ENCODE measurements around the gene VPS16. TPM values are rescaled to one million over a fixed set of nuclear protein-coding genes. Genes with fewer than 3 reads are reported as not detected.

Gene VPS16
- polyA plus RNA-seq, 2 of the 4 experiments (the other 2 are of a cell fraction), result 33.0 to 37.5 TPM

DNA sequence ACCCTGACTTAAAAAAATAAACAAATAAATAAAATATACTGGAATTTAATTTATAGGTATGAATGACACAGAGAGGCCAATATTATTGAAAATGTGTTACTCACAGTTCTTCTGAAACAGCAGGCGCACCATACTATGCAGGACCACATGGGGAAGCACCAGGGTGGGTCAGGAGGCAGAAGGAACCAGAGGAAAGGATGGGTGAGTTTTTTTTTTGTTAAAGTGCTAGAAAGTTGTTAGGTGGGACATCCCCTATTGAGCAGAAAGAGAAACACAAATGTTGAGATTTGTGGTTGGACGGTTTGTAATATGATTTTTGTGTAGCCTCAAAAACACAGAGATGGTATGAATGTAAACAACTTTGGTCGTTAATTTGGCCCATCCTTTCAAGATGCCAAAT, 58.7 kb downstream of the VPS16 start (continued):
- TF ChIP-seq, protein P1, sequence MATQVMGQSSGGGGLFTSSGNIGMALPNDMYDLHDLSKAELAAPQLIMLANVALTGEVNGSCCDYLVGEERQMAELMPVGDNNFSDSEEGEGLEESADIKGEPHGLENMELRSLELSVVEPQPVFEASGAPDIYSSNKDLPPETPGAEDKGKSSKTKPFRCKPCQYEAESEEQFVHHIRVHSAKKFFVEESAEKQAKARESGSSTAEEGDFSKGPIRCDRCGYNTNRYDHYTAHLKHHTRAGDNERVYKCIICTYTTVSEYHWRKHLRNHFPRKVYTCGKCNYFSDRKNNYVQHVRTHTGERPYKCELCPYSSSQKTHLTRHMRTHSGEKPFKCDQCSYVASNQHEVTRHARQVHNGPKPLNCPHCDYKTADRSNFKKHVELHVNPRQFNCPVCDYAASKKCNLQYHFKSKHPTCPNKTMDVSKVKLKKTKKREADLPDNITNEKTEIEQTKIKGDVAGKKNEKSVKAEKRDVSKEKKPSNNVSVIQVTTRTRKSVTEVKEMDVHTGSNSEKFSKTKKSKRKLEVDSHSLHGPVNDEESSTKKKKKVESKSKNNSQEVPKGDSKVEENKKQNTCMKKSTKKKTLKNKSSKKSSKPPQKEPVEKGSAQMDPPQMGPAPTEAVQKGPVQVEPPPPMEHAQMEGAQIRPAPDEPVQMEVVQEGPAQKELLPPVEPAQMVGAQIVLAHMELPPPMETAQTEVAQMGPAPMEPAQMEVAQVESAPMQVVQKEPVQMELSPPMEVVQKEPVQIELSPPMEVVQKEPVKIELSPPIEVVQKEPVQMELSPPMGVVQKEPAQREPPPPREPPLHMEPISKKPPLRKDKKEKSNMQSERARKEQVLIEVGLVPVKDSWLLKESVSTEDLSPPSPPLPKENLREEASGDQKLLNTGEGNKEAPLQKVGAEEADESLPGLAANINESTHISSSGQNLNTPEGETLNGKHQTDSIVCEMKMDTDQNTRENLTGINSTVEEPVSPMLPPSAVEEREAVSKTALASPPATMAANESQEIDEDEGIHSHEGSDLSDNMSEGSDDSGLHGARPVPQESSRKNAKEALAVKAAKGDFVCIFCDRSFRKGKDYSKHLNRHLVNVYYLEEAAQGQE (IDR thresholded peaks at IDR 0.05), result no peak
- TF ChIP-seq JUNB (IDR thresholded peaks at IDR 0.05), result no peak
- TF ChIP-seq PHF8 (IDR thresholded peaks at IDR 0.05; ENCODE audit: borderline replicate concordance, low read depth), result no peak
- no peak for TF ChIP-seq MAFK (IDR thresholded peaks at IDR 0.05; ENCODE audit: partially characterized antibody)
- TF ChIP-seq, protein P2, sequence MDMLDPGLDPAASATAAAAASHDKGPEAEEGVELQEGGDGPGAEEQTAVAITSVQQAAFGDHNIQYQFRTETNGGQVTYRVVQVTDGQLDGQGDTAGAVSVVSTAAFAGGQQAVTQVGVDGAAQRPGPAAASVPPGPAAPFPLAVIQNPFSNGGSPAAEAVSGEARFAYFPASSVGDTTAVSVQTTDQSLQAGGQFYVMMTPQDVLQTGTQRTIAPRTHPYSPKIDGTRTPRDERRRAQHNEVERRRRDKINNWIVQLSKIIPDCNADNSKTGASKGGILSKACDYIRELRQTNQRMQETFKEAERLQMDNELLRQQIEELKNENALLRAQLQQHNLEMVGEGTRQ (IDR thresholded peaks at IDR 0.05), result no peak
- TF ChIP-seq RARB (CRISPR knock-in tag; IDR thresholded peaks at IDR 0.05), result no peak

DNA sequence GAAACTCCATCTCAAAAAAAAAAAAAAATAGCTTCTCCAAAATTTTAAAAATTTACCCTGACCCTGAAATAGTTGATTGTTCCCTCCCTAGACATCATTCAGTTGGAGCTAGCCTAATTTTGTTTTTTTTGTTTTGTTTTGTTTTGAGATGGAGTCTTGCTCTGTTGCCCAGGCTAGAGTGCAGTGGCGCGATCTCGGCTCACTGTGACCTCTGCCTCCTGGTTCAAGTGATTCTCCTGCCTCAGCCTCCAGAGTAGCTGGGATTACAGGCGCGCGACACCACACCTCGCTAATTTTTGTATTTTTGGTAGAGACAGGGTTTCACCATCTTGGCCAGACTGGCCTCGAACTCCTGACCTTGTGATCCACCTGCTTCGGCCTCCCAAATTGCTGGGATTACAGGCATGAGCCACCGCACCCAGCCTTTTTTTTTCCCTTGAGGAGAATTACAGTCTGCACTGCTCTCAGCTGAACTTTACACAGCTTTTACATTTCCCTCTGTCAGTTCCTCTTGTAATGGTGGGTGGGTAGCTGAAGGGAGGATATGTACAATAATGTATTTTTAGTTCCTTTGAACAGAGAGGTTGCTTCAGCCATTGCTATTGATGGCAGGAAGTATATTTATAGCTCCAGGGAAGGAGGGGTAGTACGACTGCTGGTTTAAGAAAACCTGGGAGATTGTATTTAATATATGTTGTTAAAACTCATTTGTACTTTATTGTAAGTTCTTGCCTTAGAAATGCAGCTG, 60.5 kb downstream of the VPS16 start:
- TF ChIP-seq ZNF302 (CRISPR knock-in tag; IDR thresholded peaks at IDR 0.05) (no peak), GATA3 (IDR thresholded peaks at IDR 0.05; ENCODE audit: borderline replicate concordance) (no peak), CEBPB (IDR thresholded peaks at IDR 0.05) (no peak), ESRRA (IDR thresholded peaks at IDR 0.05; ENCODE audit: borderline replicate concordance, low read length) (no peak), HOXA7 (CRISPR knock-in tag; IDR thresholded peaks at IDR 0.05) (no peak), JUNB (IDR thresholded peaks at IDR 0.05) (no peak), MYC (IDR thresholded peaks at IDR 0.05; ENCODE audit: borderline replicate concordance, low read length) (no peak), PHF8 (IDR thresholded peaks at IDR 0.05; ENCODE audit: borderline replicate concordance, low read depth) (no peak), SREBF2 (IDR thresholded peaks at IDR 0.05) (no peak), RCOR1 (IDR thresholded peaks at IDR 0.05; ENCODE audit: low read depth, low read length) (no peak), HEYL (CRISPR knock-in tag; IDR thresholded peaks at IDR 0.05) (no peak), ZC3H11A (IDR thresholded peaks at IDR 0.05) (no peak), ZSCAN20 (CRISPR knock-in tag; IDR thresholded peaks at IDR 0.05) (no peak), CHD2 (IDR thresholded peaks at IDR 0.05; ENCODE audit: low read length, partially characterized antibody) (no peak), KDM5A (IDR thresholded peaks at IDR 0.05) (no peak), TFCP2L1 (CRISPR knock-in tag; IDR thresholded peaks at IDR 0.05) (no peak), CBX8 (IDR thresholded peaks at IDR 0.05) (no peak)
- TF ChIP-seq, protein P3, sequence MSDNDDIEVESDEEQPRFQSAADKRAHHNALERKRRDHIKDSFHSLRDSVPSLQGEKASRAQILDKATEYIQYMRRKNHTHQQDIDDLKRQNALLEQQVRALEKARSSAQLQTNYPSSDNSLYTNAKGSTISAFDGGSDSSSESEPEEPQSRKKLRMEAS (IDR thresholded peaks at IDR 0.05), result no peak
- TF ChIP-seq, protein P4, sequence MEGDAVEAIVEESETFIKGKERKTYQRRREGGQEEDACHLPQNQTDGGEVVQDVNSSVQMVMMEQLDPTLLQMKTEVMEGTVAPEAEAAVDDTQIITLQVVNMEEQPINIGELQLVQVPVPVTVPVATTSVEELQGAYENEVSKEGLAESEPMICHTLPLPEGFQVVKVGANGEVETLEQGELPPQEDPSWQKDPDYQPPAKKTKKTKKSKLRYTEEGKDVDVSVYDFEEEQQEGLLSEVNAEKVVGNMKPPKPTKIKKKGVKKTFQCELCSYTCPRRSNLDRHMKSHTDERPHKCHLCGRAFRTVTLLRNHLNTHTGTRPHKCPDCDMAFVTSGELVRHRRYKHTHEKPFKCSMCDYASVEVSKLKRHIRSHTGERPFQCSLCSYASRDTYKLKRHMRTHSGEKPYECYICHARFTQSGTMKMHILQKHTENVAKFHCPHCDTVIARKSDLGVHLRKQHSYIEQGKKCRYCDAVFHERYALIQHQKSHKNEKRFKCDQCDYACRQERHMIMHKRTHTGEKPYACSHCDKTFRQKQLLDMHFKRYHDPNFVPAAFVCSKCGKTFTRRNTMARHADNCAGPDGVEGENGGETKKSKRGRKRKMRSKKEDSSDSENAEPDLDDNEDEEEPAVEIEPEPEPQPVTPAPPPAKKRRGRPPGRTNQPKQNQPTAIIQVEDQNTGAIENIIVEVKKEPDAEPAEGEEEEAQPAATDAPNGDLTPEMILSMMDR (IDR thresholded peaks at IDR 0.05), result no peak
- TF ChIP-seq, protein P2 (IDR thresholded peaks at IDR 0.05), result no peak
- POLR2A ChIA-PET, result no interaction called here
- DNase-seq (ENCODE audit: low read depth in 1 of 2, low spot score in 1 of 2) (no peak), FAIRE-seq (no peak), ATAC-seq (no peak)
- Histone ChIP-seq H3K4me3 (no peak overlapping the region), H3K9me3 (no peaks in the 10 kb centered on the region; the same call in 2 of the 3 replicates), H3K4me1 (no peaks in the 10 kb centered on the region), H3K4me2 (no peak overlapping the region), H3K27ac (no peak overlapping the region)
- 91% methylated on average over 11 of the region's 11 CpGs for WGBS (ENCODE audit: missing lambda C conversion rate)
- CTCF ChIA-PET, result interaction anchor here (0.6 to 2.3 kb wide), 8 partner anchors 8 to 159 kb away, joined by 3 to 6 read pairs (median 4); no protein-coding TSS in a partner anchor

Data from A549 (cell line).